Neural progenitor cell (in vitro differentiated cells): ENCODE measurements around the gene DUSP2.
"Not testable (repeated sequence)": the region's sequence is repeated elsewhere in the genome, so short reads cannot be mapped to it uniquely, and the experiment has no call there.

Source experiments
- CTCF ChIP-seq: fragments of 200-600 bp; sonication (generic); IDR thresholded peaks from 2 replicates; pipeline ENCODE4 v1.5.1; 2017; ENCODE audit warnings: antibody characterized with exemption, mild to moderate bottlenecking
- EZH2 ChIP-seq: fragments of 200-600 bp; sonication (generic); IDR thresholded peaks from 2 replicates; pipeline ENCODE4 v1.6.1; 2017; ENCODE audit warnings: antibody characterized with exemption, mild to moderate bottlenecking, moderate library complexity
- EZH2phosphoT487 ChIP-seq: fragments of 200-600 bp; sonication (generic); IDR thresholded peaks from 2 replicates; pipeline ENCODE4 v1.6.1; 2017; ENCODE audit warnings: antibody characterized with exemption

- not testable (repeated sequence) for TF ChIP-seq CTCF, EZH2, EZH2phosphoT487
Observed at GRCh38 chr2:96141624-96141967, 3.6 kb downstream of the DUSP2 start.
